Measurements from ENCODE around the gene UQCRC2.

UQCRC2 gene

DNA sequence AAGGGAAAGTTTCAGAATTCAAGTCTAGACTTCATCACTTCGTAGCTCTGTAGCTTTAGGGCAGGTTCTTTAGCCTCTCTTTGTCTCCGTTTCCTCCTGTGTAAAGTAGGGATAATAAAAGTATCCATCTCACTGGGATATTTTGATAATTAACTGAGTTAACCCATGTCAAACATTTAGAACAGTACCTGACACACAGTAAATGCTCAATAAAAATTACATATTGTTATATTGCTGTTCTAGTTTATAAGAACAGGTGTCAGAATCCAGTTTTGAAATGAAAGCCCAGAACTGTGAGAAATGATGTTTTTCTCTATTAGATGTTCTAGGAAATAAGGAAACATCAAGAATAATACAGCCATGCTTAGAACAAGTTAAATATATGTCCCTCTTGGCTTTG is 59.1 kb downstream of the UQCRC2 start:
- Histone ChIP-seq H3K36me3 (replicated peaks; ENCODE audit: low read depth, low read length) (no peaks in the 10 kb centered on the region), H4K20me1 (ENCODE audit: insufficient read depth, low read length) (peaks cover 67% of the 10 kb centered on the region), H3K4me2 (ENCODE audit: low read length) (peak overlapping the region; percentile 97; the same call in 1 of the 2 replicates), H3K79me2 (ENCODE audit: low read length) (peaks cover 81% of the 10 kb centered on the region), H3K4me3 (ENCODE audit: low read length) (no peak overlapping the region), H2AFZ (ENCODE audit: low read depth, low read length) (no peak overlapping the region), H3K27me3 (ENCODE audit: low read depth, low read length) (peaks cover 14% of the 10 kb centered on the region), H3K9me3 (ENCODE audit: insufficient read depth, low read length) (no peaks in the 10 kb centered on the region), H3K9ac (ENCODE audit: low read length) (no peak overlapping the region), H3K27ac (ENCODE audit: low read length) (no peak overlapping the region), H3K4me1 (ENCODE audit: low read length) (peaks cover 52% of the 10 kb centered on the region)
- no peak for TF ChIP-seq EZH2phosphoT487 (IDR thresholded peaks at IDR 0.05; ENCODE audit: low read depth)
- TF ChIP-seq, protein P1, sequence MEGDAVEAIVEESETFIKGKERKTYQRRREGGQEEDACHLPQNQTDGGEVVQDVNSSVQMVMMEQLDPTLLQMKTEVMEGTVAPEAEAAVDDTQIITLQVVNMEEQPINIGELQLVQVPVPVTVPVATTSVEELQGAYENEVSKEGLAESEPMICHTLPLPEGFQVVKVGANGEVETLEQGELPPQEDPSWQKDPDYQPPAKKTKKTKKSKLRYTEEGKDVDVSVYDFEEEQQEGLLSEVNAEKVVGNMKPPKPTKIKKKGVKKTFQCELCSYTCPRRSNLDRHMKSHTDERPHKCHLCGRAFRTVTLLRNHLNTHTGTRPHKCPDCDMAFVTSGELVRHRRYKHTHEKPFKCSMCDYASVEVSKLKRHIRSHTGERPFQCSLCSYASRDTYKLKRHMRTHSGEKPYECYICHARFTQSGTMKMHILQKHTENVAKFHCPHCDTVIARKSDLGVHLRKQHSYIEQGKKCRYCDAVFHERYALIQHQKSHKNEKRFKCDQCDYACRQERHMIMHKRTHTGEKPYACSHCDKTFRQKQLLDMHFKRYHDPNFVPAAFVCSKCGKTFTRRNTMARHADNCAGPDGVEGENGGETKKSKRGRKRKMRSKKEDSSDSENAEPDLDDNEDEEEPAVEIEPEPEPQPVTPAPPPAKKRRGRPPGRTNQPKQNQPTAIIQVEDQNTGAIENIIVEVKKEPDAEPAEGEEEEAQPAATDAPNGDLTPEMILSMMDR (IDR thresholded peaks at IDR 0.05; ENCODE audit: low read depth, low read length): no peak

DNA sequence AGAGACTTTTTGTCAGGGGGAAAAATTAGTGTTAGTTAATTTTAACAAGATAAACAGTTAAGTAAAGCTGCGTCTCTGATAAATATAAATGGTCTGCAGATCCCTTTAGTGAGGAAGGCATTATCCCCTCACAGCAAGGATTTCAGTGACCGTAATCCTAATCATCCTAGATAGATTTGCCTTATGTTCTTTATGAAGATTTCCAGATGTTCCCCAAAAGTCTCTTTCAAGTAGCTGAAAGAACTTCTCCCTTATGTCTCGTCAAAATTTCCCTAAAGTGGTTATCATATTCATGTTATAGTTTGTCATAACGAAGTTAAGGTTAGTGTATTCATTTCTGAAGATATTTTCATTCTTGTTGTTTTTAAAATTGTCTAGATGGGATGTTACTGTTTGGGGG is 60.3 kb downstream of the UQCRC2 start:
- Histone ChIP-seq H3K36me3 (replicated peaks; ENCODE audit: low read depth, low read length) (no peaks in the 10 kb centered on the region), H3K9ac (ENCODE audit: low read length) (no peak overlapping the region), H3K4me2 (ENCODE audit: low read length) (peak overlapping the region; percentile 97), H3K27me3 (ENCODE audit: low read depth, low read length) (peaks cover 14% of the 10 kb centered on the region), H4K20me1 (ENCODE audit: insufficient read depth, low read length) (peaks cover 78% of the 10 kb centered on the region), H3K27ac (ENCODE audit: low read length) (peak overlapping the region; percentile 22; the same call in 1 of the 2 replicates), H3K4me1 (ENCODE audit: low read length) (peaks cover 50% of the 10 kb centered on the region), H2AFZ (ENCODE audit: low read depth, low read length) (no peak overlapping the region), H3K79me2 (ENCODE audit: low read length) (peaks cover 90% of the 10 kb centered on the region), H3K9me3 (ENCODE audit: insufficient read depth, low read length) (no peaks in the 10 kb centered on the region), H3K4me3 (ENCODE audit: low read length) (peak overlapping the region; percentile 70)
- no peak for TF ChIP-seq EZH2phosphoT487 (IDR thresholded peaks at IDR 0.05; ENCODE audit: low read depth)
- TF ChIP-seq, protein P1 (IDR thresholded peaks at IDR 0.05; ENCODE audit: low read depth, low read length): no peak

DNA sequence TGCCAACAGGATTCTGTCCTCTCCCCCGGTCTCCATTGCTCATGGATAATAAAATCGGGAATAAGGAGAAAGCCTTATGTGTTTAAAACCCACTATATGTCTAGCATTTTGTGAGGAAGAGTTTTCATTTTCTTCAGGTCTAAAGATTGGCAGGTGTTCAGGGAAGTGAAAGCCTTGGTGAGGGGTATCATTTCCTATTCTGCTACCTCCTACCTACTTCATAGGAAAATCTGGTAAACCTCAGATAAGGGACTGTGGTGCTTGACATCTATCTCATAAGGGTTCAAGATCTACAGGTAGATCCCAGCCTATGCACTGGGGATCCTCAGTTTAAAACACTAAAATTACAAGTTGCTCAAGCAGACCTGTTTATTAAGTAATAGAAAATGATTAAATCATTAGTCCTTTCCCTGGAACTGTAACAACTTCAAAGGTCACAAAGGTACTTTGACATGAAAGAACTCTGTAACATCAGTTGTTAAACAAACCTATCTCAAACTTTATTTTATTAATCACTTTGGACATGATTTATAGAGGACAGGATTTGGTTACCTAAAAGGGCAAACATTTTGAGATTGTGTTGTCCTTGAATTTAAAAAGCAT is 61.2 kb downstream of the UQCRC2 start:
- Histone ChIP-seq H3K9ac (ENCODE audit: low read length) (peak overlapping the region; percentile 19; the same call in 1 of the 2 replicates), H3K36me3 (replicated peaks; ENCODE audit: low read depth, low read length) (no peaks in the 10 kb centered on the region), H3K27ac (ENCODE audit: low read length) (peak overlapping the region; percentile 22; the same call in 1 of the 2 replicates), H3K9me3 (ENCODE audit: insufficient read depth, low read length) (no peaks in the 10 kb centered on the region), H3K4me1 (ENCODE audit: low read length) (peaks cover 44% of the 10 kb centered on the region), H3K79me2 (ENCODE audit: low read length) (peaks cover 90% of the 10 kb centered on the region), H2AFZ (ENCODE audit: low read depth, low read length) (no peak overlapping the region), H3K4me2 (ENCODE audit: low read length) (peak overlapping the region; percentile 97), H3K4me3 (ENCODE audit: low read length) (peak overlapping the region; percentile 70), H3K27me3 (ENCODE audit: low read depth, low read length) (peaks cover 14% of the 10 kb centered on the region), H4K20me1 (ENCODE audit: insufficient read depth, low read length) (peaks cover 82% of the 10 kb centered on the region)
- no peak for TF ChIP-seq EZH2phosphoT487 (IDR thresholded peaks at IDR 0.05; ENCODE audit: low read depth)

DNA sequence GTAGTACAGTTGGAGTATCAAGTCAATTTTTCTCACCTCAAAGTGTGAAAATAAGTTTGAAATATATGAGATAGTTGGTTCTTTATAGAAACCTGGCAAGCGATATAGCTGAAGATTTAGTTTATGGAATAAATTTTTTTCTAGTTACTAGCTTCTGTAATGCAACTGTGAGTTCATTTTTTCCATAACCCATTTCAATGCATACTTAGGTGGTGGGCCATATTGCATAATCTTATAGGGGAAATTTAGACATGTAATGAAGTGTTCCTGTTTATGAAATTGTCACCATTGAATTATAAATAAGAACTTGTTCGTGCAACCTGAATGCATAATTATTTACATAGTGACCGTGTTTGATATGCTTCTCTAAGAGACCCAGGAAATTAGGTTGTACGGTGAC is 63.8 kb downstream of the UQCRC2 start:
- Histone ChIP-seq H3K4me3 (ENCODE audit: low read length) (no peak overlapping the region), H3K9ac (ENCODE audit: low read length) (no peak overlapping the region), H3K79me2 (ENCODE audit: low read length) (peaks cover 90% of the 10 kb centered on the region), H3K4me1 (ENCODE audit: low read length) (peaks cover 40% of the 10 kb centered on the region), H3K36me3 (replicated peaks; ENCODE audit: low read depth, low read length) (no peaks in the 10 kb centered on the region), H3K27ac (ENCODE audit: low read length) (no peak overlapping the region), H3K27me3 (ENCODE audit: low read depth, low read length) (peaks cover 14% of the 10 kb centered on the region), H4K20me1 (ENCODE audit: insufficient read depth, low read length) (peaks cover 75% of the 10 kb centered on the region), H3K9me3 (ENCODE audit: insufficient read depth, low read length) (no peaks in the 10 kb centered on the region), H3K4me2 (ENCODE audit: low read length) (no peak overlapping the region), H2AFZ (ENCODE audit: low read depth, low read length) (no peak overlapping the region)
- TF ChIP-seq, protein P1 (IDR thresholded peaks at IDR 0.05; ENCODE audit: low read depth, low read length): no peak
- no peak for TF ChIP-seq EZH2phosphoT487 (IDR thresholded peaks at IDR 0.05; ENCODE audit: low read depth)

Measured in OCI-LY3 (cell line).